ENCODE measurements around the gene DNAJC10. TPM values are rescaled to one million over a fixed set of nuclear protein-coding genes. Genes with fewer than 3 reads are reported as not detected.
A peak's percentile ranks its signal among the peaks of the same experiment; 100 is the strongest.

Gene DNAJC10
- total RNA-seq, 1 donor from 2014 or later, result 174 TPM

DNA sequence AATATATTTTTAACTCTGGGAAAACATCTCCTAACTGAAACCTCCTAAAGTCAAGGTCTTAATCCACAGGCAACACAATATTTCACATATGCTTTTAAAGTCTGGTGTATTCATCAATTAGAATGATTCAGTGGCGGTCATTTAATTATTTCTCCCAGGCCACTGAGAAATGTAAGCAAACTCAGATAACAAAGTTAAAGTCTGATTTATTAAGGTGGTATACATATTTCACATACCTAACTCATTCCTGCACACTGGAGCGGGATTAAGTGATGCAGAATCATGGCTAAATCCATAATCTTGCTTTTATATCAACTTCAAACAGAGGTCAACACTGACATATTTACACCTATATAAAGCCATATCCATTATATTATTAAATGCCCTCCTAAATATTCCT lies 106.7 kb downstream of the DNAJC10 start:
- Histone ChIP-seq H3K9ac (no peak overlapping the region), H3K79me2 (ENCODE audit: low read depth) (no peaks in the 10 kb centered on the region), H3K36me3 (no peaks in the 10 kb centered on the region), H3K4me1 (peaks cover 50% of the 10 kb centered on the region), H3K9me3 (ENCODE audit: low read depth) (no peaks in the 10 kb centered on the region), H4K20me1 (ENCODE audit: low read depth) (no peaks in the 10 kb centered on the region), H3F3A (ENCODE audit: low read depth) (peaks cover 27% of the 10 kb centered on the region), H2AFZ (replicated peaks) (no peak overlapping the region), H3K4me2 (no peak overlapping the region), H3K27me3 (no peaks in the 10 kb centered on the region), H3K27ac (no peak overlapping the region), H3K4me3 (no peak overlapping the region)
- no peak overlapping the region for H3K27ac Mint-ChIP-seq
- H3K36me3 Mint-ChIP-seq, result no peaks in the 10 kb centered on the region
- H3K4me3 Mint-ChIP-seq, result no peak overlapping the region
- DNase-seq (ENCODE audit: low spot score), result no peak
- peaks cover 4% of the 10 kb centered on the region for H3K27me3 Mint-ChIP-seq (ENCODE audit: insufficient read depth, low read depth)
- TF ChIP-seq EZH2 (IDR thresholded peaks at IDR 0.05) (no peak), EZH2phosphoT487 (IDR thresholded peaks at IDR 0.05) (no peak)
- TF ChIP-seq, protein P1, sequence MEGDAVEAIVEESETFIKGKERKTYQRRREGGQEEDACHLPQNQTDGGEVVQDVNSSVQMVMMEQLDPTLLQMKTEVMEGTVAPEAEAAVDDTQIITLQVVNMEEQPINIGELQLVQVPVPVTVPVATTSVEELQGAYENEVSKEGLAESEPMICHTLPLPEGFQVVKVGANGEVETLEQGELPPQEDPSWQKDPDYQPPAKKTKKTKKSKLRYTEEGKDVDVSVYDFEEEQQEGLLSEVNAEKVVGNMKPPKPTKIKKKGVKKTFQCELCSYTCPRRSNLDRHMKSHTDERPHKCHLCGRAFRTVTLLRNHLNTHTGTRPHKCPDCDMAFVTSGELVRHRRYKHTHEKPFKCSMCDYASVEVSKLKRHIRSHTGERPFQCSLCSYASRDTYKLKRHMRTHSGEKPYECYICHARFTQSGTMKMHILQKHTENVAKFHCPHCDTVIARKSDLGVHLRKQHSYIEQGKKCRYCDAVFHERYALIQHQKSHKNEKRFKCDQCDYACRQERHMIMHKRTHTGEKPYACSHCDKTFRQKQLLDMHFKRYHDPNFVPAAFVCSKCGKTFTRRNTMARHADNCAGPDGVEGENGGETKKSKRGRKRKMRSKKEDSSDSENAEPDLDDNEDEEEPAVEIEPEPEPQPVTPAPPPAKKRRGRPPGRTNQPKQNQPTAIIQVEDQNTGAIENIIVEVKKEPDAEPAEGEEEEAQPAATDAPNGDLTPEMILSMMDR (IDR thresholded peaks at IDR 0.05), result no peak
- H3K4me1 Mint-ChIP-seq, result peaks cover 30% of the 10 kb centered on the region
- H3K9me3 Mint-ChIP-seq, result no peaks in the 10 kb centered on the region

DNA sequence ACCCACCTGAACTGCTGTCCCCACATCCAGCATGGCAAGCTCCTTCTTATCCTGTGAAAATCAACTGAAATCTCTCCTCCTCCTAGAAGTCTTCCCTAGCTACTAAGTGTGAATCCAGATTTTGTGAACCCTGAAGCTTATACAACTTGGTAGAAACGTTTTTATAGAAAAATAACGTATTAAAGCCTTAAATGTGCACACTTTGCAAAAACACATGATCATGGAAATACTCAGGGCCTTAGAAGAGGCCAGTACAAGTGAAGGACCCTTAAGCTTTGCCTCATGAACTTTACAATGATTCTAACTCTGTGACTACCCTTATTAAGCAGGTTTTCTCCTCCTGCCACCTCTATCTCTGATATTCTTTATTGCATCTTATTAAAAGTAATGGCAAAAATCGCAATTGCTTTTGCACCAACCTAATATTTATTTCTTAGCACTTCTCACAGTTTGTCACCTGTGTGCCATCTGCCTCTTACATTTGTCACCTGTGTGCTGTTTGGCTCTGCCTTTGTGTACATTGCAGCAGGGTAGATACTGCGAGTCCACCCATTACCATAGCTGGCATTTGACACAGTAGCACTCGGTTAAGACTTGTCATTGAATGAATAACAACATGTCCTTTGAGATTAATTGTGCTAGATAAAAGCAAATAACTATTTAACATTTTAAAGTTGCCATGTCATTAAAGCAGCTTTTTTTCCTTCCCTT lies 108.2 kb downstream of the DNAJC10 start:
- peaks cover 12% of the 10 kb centered on the region for H3F3A ChIP-seq (ENCODE audit: low read depth)
- no peaks in the 10 kb centered on the region for H3K9me3 ChIP-seq (ENCODE audit: low read depth)
- H3K4me3 ChIP-seq, result no peak overlapping the region
- no peak overlapping the region for H3K27ac Mint-ChIP-seq
- peaks cover 18% of the 10 kb centered on the region for H3K4me1 Mint-ChIP-seq
- no peaks in the 10 kb centered on the region for H3K36me3 ChIP-seq
- peaks cover 36% of the 10 kb centered on the region for H3K4me1 ChIP-seq
- no peak overlapping the region for H3K4me2 ChIP-seq
- peaks cover 5% of the 10 kb centered on the region for H3K27me3 Mint-ChIP-seq (ENCODE audit: insufficient read depth, low read depth)
- no peaks in the 10 kb centered on the region for H3K36me3 Mint-ChIP-seq
- H3K27ac ChIP-seq, result no peak overlapping the region
- no peaks in the 10 kb centered on the region for H3K9me3 Mint-ChIP-seq
- H2AFZ ChIP-seq (replicated peaks), result no peak overlapping the region
- TF ChIP-seq EZH2phosphoT487 (IDR thresholded peaks at IDR 0.05) (no peak), EZH2 (IDR thresholded peaks at IDR 0.05) (no peak)
- TF ChIP-seq, protein P1 (IDR thresholded peaks at IDR 0.05), result no peak
- no peak for DNase-seq (ENCODE audit: low spot score)
- no peak overlapping the region for H3K4me3 Mint-ChIP-seq
- no peaks in the 10 kb centered on the region for H4K20me1 ChIP-seq (ENCODE audit: low read depth)
- no peaks in the 10 kb centered on the region for H3K79me2 ChIP-seq (ENCODE audit: low read depth)
- H3K27me3 ChIP-seq, result no peaks in the 10 kb centered on the region
- H3K9ac ChIP-seq, result no peak overlapping the region

DNA sequence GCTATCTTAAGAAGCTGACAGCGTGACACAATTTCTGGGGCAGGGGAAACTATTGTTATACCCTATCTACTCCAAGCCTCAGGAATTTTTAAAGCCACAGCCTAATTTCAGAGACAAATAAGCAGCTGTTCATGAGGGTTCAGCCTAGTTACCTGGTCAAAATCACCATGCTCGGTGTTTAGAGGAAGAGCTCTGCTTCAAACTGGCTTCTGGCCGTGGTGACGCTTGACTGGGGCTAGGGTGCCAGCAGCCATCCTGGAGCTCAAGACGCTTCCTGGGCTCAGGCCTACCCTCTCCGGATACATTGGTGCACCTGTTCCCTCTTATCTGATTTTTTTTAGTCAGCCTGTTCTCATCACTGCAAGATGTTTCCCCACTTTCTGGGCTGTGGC lies 108.7 kb downstream of the DNAJC10 start:
- H3K4me3 Mint-ChIP-seq, result no peak overlapping the region
- Histone ChIP-seq H3K4me3 (no peak overlapping the region), H3K4me1 (peaks cover 31% of the 10 kb centered on the region), H3K9me3 (ENCODE audit: low read depth) (no peaks in the 10 kb centered on the region), H4K20me1 (ENCODE audit: low read depth) (no peaks in the 10 kb centered on the region), H3F3A (ENCODE audit: low read depth) (peaks cover 7% of the 10 kb centered on the region), H2AFZ (replicated peaks) (peak overlapping the region; percentile 46), H3K36me3 (no peaks in the 10 kb centered on the region), H3K27ac (no peak overlapping the region), H3K79me2 (ENCODE audit: low read depth) (no peaks in the 10 kb centered on the region), H3K9ac (no peak overlapping the region), H3K4me2 (no peak overlapping the region), H3K27me3 (no peaks in the 10 kb centered on the region)
- TF ChIP-seq, protein P1 (IDR thresholded peaks at IDR 0.05), result no peak
- TF ChIP-seq EZH2 (IDR thresholded peaks at IDR 0.05) (no peak), EZH2phosphoT487 (IDR thresholded peaks at IDR 0.05) (no peak)
- no peaks in the 10 kb centered on the region for H3K9me3 Mint-ChIP-seq
- H3K36me3 Mint-ChIP-seq, result no peaks in the 10 kb centered on the region
- peaks cover 13% of the 10 kb centered on the region for H3K4me1 Mint-ChIP-seq
- H3K27ac Mint-ChIP-seq, result peak overlapping the region; percentile 58
- no peak for DNase-seq (ENCODE audit: low spot score)
- peaks cover 2% of the 10 kb centered on the region for H3K27me3 Mint-ChIP-seq (ENCODE audit: insufficient read depth, low read depth)

Data from neural progenitor cell (in vitro differentiated cells).